Germinal center (tissue), 1 donor: Measurements from ENCODE around the gene FMN1.
A peak's percentile ranks its signal among the peaks of the same experiment; 100 is the strongest.
"Not testable (repeated sequence)": the region's sequence is repeated elsewhere in the genome, so short reads cannot be mapped to it uniquely, and the experiment has no call there.

ENCODE experiments used
- DNase-seq: peaks from one replicate; pipeline ENCODE4 v3.0.0; 2012; ENCODE audit warnings: mixed read lengths, low spot score

FMN1 gene

DNA sequence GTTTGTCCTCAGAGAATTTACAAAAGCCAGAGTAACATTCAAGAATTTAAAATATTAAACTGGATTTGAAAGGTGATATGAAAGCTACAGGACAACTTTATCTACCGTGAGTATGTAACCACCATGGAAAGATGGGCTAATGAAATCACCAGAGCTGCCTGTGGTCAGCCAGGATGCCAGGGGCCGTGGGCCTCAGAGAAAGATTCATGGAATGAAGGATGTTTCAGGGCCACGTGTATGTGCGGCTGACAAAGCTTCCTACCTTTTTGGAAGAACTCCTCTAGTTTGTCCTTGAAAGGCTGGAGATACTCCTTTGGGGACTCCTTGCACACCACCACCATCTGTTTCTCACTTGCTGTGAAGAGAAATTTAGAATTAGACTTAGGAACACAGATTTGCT is 337.8 kb downstream of the FMN1 start:
- no peak for DNase-seq

DNA sequence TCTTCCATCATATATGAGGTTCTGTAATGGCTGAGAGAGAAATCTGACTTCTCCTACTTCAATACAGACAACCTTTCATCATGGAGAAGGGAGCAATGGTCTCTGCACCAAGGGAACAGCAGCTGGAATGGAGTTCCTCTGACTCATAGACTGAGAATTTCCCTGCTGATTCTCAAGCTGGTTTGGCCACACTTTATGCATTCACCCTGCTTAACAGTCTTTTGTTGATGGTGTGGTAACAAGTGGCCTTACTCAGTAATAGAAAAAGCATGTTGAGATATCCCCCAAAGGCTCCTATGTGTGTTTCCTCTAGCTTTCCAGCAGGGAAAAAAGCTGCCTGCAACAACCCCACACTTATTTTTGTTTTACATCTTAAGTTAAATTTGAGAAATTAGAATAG is 338.6 kb downstream of the FMN1 start:
- DNase-seq, result no peak

DNA sequence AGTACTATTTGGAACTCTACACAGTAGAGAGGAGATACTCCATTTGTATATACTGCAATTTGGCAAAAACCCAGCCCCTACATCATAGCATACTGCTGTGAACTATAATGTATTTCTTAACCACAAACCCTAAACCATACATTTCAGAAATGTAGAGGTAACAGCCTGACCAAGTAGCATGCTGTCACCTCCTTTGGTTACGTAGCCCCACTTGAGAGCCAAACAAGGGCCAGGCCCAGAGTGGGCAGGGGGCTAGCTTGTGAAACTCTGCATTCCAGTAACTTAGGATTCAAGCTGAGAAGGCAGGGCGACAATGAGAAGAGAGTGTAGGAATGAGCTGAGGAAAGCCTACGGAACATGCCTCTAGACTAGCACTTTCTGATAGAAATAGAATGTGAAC is 340.9 kb downstream of the FMN1 start:
- no peak for DNase-seq

DNA sequence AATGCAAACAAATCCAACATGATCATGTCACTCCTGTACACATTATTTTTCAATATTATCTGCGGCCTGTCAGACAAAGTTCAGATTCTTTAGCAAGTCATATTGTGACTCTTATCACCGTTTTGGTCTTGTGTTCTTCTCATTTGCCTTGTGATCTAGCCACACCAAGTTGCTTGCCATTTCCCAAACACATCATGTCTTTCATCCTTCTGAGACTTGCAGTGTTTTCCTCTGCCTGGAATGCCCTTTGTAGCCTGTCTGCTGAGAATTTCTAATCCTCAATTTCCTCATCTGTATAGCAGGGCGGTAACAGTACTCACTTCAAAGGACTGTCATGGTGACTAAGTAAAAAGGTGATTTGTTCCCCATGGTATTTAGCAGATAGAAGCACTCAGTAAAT is 341.7 kb downstream of the FMN1 start:
- no peak for DNase-seq

DNA sequence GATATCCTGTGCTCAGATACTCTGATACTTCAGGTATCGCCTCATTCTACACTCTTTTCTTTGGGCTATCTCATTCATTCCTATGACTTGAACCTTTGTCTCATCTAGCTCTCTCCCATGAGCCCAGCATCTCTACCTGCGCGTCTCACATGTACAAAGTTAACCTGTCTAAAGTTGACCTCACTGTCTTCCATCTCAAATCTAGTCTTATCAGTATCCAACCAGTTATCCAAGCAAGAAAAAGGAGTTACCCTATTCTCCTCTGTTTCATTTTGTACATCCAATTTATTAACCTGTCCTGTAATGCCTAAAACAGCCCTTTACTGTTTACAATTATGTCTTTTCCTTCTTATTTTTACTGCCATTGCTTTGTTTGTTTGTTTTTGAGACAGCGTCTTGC is 342.5 kb downstream of the FMN1 start:
- no peak for DNase-seq

DNA sequence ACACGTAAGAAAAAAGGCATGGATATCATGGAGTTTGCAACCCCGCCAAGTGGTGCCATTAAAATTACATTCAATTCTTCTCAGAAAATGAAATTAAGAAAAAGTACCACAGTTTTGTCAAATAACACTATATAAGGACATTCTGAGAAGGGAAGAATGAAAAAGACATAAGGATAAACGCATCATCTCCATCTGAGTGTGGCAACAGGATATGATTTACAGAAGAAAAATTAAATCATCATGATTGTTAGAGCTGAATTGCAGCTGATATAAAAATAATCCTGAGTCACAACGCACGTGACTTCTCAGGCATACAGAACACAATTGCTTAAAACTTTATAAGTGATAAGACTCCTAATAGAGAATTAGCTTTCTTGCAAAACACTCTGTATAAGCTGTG is 342.9 kb downstream of the FMN1 start:
- no peak for DNase-seq

DNA sequence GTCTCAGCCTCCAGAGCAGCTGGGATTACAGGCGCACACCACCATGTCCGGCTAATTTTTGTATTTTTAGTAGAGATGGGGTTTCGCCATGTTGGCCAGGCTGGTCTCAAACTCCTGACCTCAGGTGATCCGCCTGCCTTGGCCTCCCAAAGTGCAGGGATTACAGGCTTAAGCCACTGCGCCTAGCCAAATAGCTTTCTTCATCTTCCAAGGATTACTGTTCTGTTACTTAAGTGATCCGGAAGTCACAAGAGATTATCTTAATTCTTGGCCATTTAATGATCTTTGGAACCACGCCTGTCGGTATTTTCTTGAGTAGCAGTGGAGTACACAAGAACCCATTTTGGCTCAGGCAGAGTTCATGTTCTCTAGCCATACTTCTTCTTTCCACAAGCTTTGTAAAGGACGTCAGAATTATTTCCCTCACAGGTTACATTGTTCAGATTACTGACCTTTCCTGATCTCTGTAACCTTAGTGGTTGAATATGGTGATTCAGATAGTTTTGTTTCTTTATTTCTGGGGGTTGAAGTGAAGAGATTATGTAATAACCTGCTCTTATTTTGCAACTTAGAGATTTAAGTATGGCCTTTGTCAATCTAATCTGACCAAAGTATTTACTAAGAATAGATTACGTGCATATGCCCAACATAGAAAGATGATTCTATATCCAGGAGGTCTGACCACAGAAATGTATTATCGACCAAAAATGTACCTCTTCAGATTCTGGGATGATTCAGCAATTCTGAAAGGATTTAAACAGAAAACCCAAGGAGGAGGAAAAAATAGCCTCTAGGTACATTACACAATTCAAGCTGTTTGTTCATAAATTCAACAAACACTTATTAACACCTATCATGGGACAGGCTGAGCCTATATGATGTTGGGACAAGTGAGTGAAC is 344.5 kb downstream of the FMN1 start:
- no peak for DNase-seq

DNA sequence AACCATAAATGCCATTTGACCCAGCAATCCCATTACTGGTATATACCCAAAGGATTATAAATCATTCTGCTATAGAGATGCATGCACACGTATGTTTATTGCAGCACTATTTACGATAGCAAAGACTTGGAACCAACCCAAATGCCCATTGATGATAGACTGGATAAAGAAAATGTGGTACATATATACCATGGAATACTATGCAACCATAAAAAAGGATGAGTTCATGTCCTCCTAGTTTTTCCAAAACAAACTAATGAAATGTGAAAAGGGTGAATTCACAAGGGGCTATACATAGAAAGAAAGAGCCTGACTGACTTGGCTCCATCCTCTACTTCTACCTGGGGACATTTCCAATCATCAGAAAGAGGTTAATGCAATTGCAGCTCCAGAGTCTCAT is 347.8 kb downstream of the FMN1 start:
- not testable (repeated sequence) for DNase-seq

DNA sequence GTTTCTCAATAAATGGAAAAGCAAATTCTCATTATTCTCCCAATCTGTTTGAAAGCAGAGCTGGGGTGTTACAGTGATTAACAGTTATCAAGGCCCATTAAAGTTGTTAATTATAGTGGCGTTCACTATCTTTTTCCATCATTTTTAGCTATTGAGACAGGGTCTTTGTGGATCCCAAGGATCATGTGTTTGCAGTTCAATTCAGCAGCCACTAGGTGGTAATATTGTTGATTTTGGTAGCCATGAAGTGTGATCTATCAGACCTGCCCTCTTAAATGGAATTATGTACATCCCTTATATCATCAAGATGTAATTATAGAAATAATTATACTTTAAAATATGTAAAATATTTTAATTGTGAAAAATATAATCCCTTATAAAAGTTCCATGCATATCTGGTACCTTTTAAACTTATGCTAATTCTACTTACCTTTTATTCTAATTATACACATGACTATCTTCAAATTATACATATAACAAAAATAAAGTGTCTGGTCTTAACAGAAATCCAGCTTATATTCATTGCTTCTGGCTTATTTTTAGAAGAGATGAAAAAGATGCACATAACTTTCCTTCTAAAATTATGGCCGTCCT is 350.3 kb downstream of the FMN1 start:
- peak; percentile 21 for DNase-seq

DNA sequence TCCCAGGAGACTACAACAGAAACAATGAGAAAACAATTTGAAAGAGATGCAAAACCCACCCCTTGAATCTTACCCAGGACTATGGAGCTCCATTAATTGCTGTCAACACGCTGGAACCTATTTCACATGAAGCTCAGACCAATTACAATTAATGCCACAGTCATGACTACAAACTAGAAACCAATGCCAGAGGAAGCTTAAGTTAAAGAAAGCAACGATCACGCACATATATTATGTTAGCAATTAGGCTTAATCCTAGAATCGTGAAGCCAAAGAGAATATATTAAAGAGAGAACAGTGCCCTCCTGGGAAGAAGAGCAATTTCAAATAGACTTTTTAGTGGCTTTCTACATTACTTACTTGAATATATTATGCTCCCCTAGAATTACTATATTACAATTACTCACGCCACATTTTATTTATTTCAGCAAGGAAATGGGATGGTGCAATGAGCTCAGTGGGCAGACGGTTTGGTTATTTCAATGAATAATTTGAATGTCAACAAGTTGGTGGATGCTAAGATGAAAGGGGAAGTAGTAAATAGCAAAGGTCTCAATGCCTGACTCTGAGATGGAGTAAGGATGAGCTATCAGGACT is 351.2 kb downstream of the FMN1 start:
- peak; percentile 9 for DNase-seq

DNA sequence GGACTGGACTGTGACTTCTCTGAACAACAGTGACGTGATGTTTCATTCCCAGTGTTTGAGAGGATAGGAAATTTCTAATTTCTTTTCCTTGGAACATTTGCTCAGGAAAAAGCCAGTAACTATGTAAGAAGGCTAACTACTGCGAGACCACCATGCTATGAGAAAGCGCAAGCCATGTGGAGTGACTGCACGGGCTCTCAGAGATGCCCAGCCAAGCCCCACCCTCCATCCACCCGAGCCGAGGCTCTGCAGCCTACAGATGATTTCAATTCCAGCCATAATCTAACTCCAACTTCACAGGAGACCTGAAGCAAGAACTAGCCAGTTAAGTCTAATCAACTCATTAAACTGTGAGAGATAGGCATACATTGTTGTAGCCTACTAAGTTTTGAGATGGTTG is 352.4 kb downstream of the FMN1 start:
- no peak for DNase-seq

DNA sequence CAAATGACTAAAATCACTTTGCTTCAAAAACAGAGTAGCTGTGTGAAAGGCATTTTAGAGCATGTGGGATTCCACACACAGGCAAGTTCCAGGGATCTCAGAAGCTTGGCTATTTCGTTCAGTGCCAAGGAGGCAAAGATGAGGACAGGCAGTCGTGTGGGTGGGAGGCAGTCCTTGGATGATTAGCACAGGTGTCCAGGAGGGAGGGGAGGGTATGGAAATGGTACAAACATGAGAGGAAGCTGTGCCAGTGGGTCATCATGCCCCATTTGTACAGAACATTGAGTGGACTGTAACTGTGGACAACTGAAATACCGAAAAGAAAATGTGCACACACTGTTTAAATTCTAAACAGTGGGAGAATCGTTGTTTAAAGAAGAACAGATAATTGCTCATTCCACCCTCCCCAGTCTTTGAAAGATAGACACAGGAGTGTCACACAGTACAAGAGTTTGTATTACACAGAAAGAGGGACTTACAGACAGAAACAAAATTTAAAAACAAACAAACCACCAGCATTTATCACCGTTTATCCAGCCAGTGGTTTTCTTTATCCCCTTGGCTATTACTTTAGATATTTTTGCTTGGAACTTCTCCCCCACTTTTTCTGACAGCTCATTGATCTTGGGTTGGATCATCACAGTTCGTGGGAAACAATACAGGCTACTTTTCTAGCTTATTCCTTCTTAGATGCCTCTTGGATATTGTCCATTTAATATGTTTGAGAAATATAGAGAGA is 353.8 kb downstream of the FMN1 start:
- no peak for DNase-seq

DNA sequence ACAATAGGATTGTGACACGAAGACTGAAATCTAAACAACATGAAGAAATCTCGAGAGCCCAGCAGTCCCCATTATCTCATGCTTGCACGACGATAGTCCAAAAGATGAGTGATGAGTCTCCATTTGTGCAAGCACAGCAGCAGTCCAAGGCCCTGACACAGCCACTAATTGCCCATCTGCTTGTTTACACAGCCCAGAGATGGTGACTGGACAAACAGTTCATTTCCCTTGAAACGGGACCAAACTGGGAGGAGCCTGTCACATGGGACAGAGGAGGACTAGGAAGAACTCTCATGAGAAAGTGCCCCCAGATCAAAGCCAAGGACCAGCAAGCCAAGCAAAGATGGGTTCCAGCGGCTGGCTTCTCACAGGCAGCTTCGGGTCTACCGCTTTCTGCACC is 355.7 kb downstream of the FMN1 start:
- no peak for DNase-seq

DNA sequence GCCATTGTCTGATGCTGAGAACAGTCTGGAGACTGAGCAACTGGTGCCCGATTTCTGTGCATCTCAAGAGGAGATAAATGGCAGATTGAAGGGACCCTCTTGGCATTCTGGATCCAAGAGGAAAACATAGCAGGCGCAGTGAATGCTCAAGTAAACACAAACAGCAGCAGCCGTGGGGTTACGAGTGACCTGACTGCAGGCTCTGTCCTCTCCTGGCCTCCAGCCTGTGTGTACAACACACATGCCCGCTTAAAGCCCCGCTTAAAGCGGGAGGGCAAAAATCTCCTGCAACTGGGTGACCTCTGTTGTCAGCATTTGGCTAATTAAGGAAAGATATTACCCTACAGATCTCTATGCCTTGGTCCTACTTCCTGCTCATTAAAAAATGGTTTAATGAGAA is 356.2 kb downstream of the FMN1 start:
- DNase-seq, result no peak

DNA sequence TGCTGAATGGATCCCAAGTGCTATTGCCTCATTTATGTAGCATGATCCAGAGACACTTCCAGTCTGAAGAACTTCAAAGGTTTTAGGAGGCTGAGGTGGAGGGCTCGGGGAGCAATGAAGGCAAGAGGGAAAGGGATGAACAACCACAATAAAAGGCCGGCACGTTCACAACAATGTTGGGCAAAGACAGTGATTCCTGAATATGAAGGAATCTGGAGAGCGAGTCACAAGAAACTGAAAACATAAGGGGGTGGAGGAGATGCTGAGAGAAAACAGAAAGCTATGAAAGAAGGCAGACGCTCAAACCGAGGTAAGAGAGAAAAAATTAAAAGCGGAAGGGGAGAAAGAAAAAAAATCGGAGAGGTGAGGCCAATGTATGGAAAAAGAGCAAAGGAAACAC is 356.6 kb downstream of the FMN1 start:
- DNase-seq, result no peak

DNA sequence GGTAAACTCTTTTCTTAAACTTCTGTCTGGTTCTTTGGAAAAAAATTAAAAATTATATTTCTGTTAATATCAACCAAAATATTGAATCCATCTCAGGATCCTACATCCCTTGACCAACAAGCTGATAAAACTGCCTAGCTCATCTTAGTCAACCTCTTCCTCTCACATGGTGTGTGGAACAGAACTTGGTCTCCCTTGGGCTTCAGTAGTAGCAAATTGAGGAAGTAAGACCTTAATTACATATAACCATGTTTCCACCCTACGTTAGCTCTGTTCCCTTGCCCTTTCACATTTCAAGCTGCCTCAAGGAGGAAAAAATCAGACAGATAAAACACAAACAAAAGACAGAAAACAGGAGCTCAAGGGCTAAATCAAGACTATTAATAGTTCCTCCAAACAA is 360.4 kb downstream of the FMN1 start:
- DNase-seq, result peak; percentile 34

DNA sequence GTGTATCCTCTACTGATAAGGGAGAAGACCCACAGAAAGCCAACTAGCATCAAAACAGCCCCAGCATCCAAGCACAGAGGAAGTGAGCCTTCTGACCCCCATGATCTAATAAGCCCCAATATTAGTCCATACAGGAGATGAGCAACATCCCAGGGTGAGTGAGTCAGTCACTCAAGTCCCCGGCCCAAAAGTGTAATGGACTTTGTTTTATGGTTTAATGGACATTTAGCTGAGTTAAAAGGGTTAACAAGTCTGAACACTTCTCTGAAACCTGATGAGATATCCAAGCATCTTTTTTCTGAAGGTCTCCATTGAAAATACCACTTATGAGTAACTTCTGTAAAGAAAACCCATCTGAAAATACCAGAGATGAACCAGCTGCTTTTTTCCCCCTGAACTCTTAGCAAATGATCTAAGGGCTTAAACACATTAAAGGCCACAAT is 361.1 kb downstream of the FMN1 start:
- no peak for DNase-seq

DNA sequence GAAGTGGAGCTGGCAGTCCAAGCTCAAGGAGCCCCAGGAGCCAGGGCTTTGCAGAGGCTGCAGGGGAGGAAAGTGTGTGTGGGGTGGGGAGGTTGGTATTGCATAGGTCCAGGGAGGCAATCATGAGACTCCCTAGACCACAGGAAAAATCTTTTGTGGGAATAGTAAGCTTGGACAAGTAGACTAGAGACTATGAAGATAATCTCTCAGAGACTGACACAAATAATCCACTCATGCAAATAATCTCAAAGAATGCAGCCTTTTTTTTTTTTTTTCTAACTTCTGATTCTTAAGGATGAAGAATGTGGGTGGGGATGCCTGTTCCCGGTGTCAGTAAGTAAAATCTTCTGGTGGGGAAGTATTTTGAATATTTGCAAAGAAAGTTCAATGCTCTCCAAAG is 363.0 kb downstream of the FMN1 start:
- DNase-seq, result no peak

DNA sequence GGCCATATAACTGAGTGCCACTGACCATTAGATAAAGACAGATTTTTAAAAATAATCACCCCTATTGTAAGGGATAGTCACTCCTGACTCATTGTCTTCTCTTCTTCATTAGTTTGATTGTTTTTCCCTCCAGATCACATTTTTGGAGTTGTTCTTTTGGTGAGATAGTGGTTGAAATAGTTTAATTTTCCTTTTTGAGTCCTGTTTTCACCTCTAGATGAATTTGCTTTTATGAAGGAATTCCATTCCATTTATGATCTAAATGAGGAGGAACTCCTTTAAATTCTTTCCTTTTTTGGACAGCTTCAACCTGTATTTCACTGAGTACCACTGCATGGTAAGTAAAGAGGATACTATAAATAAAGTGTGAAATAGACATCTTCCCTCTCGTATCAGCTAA is 364.3 kb downstream of the FMN1 start:
- no peak for DNase-seq

DNA sequence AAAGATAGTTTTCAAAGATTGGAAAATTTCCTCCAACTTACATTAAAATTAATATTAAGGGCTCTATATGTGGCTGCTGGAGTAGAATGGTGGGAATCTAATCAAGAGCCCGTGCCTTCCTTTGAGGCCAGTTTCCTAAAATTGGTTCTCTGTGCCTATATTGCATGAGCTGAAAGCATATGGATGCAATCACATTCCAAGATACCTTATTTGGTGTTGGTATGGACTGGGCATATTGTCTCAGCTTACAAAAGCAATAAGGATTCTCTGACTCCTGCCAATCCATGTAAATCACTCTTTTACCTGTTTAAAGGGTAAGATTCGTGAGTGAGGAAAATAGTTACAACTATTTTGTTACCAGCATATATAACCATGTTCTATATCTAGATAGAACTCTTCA is 365.1 kb downstream of the FMN1 start:
- DNase-seq, result no peak

DNA sequence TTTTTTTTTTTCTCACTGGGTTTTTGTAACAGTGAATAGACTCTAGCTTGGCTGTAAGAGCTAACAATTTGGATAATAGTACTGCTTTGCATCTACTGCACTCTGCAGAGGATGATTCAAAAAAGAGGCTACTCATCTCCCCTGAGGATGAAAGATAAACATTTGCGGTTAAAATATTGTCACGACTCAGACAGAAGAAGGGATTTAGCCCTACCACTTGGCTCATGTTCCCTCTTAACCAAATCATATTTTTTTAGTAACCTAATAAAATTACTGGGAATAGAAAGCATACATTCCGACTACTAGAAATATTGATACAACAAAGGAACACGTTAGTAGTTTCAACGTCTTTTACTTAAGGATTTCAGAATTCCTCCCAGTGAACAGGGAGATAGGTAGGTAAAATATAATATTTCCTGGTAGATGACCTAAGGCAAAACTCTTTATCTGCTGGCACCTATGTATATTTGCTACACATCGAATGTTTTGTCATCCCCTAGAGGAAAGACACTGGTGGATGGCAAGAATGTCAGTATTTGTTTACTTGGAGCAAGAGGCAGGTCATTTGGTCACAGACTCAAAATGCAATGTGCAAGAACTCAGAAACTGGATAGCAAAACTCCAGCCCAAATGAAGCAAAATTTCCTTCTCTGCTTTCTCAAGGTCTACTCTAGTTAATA is 365.9 kb downstream of the FMN1 start:
- DNase-seq, result no peak

DNA sequence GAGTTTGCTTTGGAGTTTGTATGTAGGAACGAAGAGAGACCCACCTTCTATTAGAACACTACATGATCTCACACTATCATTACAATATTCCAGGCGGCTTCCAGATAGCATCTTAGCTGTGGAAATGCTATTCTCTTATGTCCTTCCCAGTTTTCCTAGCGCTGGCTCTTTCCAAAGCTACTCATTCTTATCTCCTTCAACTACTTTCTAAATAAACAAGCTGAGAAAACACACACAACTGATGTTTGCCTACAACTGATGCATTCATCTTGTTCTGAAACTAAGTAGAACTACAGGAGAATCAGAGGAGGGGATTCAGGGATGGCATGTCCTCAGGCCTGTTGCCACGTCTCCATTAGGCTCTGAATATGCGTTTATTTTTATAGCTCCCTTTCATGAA is 367.8 kb downstream of the FMN1 start:
- DNase-seq, result no peak
